Activated T-helper 1 cell treated with Interleukin-2 at 50 U/mL for 16 hours (primary cell): ENCODE data around the gene SLC6A1.
A peak's percentile ranks its signal among the peaks of the same experiment; 100 is the strongest.

ENCODE experiments used
- DNase-seq: peaks from one replicate; pipeline ENCODE4 v3.0.0-alpha.2; 2020; ENCODE audit warnings: low read depth

SLC6A1 gene

DNA sequence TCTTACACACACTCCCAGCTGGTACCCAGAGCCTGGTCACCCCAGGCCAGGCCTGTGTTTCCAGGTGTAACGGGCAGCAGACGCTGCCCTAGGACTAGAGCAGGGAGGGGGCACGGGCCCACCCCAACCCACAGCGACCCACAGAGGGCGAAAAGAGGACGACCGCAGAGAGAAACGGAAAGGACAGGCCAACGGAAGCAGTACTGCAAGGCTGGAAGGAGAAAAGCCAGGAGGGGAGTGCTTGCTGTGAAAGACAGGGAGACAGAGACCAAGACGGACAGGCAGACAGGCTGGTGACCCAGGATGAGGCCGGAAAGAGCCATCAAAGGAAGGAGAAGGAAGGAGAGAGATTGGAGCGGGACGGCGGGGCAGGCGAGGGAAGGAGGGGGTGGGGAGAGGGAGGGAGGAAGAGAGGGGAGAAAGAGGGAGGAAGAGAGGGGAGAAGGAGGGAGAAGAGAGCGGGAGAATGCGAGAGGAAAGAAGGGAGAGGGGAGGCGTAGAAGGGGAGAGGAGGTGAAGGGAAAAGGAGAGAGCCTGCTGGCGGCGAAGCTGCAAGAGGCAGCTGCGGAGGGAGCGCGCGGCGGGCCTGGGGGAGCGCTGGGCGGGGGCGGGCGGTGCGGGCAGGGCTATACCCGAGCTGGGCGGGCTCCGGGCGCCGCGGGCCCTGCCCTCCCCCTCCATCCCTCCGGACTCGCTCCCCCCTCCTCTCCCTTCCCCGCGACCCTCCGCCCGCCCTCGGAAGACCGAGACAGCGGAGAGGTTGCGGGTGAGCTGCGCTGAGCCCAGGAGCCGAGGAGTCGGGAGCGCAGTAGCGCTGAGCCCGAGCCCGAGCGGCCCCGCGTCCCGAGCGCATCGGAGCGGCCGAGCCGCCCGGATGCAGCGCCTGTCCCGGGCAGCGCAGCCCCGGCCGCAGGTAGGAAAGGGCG, at the start of gene SLC6A1:
SLC6A1 (plus strand) TSS at position 732 of the 926 bp plus-strand sequence. CDS start 24,464 bp downstream, outside the sequence.
- DNase-seq: no peak

DNA sequence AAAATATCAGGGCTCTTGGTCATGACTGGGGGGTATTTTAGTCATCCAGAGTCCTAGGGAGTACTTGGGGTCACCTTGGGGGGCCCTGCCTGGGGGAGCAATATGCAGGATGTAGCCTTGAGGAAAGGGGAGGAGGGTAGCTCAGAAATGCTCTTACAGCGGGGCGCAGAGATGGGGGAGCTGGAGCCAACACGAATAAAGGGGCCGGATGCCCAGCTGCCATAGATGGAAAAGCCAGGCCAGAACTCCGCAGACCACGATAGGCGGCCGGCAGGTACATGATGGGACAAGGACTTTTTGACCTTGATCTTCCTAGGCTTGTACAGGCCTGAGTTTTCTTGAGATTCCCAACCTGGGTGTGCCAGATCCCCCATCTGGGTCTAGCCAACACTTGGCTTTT, 47.7 kb upstream of the SLC6A1 start:
- no peak for DNase-seq

DNA sequence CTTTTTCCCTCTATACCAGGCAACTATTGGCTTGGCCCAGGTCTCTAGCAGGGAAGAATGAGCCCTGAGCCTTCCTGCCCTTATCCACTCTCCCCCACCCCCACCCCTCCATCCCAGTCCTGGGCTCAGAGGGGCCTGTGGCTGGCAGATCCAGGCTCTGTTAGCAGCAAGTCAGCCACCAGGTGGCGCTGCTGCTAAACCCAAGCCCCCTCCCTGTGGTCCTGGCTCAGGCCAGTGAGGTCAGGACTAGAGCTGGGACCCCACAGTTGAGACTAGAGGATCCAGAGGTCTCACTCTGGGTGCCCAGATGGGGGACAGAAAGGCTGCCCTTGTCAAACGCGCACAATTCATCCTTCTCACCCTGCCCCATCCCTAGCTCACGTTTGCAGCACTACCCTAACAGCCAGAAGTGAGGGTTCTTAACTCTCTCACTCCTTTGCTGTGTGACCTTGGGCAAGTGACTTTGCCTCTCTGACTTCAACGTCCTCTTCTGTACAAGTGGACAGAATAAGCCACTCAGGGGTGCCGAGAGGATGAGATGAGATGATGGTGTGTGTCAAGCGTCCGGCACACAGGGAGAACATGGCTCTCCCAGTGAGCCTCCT, 46.8 kb upstream of the SLC6A1 start:
- DNase-seq: peak; percentile 12

DNA sequence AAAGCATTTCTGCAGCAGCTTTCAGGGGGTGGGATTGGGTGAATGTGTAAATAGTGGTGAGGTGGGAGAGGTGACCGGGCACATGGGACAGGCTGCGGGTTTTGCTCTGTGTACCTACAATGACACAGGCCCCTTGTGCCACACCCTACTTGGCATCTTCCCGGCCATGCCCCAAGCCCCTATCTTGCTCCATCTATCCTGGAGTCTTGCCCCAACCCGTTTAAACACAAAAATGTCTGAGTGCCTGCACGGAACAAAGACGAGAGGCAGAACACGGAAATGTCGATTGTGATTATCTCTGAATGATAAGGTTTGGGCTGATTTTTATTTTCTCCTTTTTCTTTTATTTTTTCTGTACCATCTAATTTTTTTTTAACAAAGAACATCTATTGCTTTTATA, 46.0 kb upstream of the SLC6A1 start:
- DNase-seq: no peak

DNA sequence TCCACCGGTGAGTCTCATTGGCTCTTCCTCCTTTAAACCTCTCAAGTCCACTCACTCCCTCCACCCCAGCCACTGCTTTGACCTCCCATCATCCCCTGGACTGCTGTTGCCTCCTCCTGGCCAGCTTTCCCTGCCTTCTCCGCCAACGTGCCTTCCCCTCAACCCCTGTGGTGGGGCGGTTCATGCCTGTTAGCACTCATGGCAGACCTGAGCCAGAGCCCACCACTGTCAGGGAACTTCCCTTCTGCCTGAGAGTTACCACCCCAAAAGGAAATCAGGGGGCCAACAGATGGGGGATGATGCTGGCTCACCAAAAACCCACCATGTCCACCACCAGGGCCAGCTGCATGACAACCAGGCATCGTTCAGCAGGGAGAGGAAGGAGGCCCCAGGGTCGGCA, 44.2 kb upstream of the SLC6A1 start:
- DNase-seq: no peak

DNA sequence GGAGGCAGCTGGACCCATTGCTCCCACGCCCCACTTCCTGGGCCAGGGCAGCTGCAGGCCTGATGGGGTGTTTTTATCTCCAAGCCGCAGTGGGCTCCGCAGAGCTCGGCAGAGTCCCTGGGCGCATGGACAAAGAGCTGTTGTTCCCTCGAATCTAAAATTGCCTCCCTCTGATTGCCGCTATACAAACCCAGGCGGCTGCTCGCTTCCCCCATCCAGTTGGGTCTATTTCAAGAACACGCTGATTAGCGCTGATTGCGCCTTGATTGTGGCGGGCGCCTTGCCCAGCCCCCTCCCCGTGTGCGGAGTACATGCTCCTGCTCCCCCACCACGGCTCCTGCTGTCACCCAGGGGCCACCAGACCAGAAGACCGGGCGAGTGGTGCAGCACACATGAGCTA, 43.4 kb upstream of the SLC6A1 start:
- DNase-seq: no peak

DNA sequence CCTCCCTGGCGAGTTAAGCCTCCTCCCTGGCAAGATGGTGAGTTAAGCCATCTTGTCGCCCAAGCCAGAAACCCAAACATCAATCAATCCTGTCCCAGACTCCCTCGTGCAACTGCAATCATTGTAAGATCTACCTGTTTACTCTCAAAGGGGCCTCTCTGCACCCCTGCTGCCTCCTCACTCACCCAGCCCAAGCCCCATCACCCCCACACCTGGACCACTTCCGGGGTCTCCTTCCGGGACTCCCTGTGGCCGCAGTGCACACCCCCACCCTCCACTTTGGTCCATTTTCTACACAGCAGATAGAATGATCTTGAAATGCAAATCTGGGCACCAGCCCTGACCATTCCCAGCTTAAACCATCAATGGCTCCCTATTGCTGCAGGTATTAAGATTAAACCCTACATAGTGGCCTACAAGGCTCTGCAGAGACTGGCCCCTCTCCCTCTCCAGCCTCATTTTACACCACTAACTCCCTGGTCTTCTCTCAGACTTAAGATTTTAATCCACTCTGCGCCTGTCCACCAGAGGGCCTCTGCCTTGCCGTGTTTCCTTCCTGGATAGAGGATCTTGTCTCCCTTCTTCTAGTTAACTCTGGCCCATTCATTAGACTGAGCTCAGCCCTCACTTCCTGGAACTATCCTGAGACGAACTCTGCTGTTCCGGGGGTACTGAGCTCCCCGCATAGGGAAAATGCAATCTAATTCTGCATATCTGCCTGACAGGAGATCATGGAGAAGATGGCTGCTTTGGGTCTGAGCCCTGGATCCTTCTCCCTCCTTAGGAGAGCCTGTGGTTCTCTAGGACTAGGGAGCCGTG, 41.9 kb upstream of the SLC6A1 start:
- DNase-seq: no peak

DNA sequence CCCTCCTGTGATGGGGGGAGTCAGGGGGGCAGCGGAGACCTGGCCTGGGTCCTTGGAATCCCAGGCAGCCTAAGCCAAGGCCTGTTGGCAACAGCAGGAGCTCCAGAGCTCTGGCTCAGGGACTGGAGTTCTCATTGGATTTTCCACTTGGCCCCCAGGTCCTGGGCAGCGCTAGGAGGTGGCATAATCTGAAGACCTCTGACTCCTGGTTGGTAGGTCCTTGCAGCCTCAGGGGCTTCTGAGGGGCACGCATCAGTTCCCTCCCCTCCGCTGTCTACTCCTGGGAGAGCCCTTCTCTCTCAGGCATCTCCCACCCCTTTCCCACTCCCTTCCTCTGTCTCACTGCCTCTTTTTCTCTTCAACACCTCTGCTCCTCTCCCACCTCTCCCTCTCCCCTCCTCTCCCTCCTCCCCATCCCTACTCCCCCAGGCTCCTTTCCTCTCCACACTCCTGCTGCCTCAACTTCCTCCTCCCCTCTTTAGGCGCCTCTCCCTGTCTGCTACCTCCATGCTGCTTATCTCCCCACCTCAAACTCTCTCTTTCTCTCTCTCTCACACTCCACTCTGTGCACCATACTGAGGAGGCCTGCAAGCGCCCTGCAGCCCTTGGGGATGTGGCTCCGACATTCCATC, 41.1 kb upstream of the SLC6A1 start:
- no peak for DNase-seq

DNA sequence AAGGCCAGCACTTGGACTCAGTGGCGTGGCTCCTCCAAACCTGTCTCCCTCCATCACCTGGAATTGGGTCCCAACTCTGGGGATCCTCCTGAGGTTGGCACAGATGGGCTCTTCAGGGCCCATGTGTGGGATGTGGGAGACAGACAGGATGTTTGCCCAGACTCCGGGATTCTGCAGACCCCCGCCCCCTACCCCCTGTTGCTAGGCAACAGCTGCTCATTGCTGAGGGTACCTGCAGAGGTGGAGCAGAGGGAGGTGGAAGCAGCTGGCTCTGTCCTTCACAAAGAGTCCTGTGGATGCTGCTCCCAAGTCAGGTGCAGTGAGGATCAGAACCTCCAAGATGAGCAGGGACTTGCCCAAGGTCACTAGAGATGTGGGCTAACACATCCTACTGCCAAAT, 40.0 kb upstream of the SLC6A1 start:
- DNase-seq: no peak

DNA sequence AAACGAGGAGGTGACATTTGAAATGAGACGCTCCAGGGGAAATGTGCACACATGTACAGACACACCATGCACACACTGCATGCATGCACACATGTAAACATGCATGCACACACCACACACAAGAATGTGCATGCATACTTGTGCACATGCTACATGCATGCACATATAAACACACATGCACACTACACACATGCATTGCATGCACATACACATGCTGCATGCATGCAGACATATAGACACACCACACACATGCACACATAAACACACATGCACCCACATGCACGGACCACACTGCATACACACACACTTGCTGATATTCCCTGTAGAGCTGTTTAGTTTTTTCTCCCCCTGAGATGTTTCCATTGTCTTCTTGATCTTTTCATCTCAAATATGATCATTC, 37.8 kb upstream of the SLC6A1 start:
- no peak for DNase-seq

DNA sequence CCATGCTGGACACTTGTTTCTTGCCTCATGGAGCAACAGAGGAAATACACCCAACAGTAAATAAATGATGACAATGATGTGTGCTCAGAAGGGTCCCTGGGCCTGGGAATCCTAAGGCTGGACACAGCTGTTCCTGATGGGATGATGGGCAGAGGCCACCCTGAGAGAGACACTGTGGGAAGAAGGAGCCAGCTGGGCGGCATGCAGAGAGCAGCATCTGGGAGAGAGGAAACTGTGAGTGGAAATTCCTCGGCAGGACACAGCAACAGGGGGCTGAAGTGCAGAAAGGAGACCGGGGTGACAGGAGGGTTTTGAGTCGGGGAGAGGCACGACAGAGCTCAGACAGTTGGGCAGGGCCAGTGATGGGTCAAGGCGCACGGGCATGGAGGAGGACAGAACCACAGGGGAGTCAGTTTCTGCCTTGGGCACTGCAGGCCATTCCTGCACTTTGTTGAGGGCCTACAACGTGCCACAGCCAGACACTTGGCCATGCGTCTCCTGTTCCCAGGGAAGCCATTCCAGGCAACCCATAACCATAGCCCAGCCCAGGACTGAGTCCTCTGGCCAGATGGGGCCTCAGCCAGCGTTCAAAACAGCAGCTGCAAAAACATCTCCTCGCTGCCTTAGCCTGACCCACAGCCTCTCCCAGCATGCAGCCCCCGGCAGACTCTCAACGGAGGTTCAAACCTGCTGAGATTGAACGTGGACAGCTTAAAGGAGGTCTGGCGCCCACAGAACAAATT, 36.7 kb upstream of the SLC6A1 start:
- DNase-seq: no peak

DNA sequence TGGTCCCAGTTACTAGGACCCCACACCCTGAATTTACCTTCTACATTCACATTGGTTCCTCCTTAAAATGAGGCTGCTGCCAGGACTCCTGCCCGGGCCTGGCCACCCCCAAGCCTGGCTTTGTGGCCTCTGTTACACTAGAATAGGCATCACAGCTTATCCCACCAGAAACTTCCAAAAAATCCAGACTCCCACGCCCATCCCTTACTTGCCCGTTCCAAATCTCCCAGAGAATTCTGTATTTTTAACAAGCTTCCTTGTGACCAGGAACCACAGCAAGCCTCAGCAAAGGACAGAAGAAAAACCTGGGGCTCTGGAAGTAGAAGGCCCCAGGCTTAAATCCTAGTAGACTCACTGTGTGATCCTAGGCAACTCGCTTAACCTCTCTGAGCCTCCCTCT, 36.0 kb upstream of the SLC6A1 start:
- no peak for DNase-seq

DNA sequence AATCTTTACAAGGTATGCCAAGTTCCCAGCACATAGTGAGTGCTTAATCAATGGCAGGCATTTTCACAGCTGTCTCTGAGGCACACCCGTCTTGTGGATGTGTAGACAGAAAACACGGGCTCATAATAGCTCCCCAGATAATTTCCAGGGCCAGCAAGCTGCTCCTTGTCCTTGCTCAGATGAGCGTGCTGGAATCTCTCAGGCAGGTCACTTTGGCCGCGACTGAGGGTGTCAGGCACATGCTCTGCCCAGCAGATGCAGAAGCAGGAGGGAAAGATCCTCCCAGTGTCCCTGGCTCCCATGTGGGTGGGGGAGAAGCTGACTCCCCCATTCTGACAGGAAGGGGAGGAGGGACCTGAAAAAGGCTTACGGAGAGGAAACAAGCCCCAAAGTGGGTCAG, 35.6 kb upstream of the SLC6A1 start:
- no peak for DNase-seq

DNA sequence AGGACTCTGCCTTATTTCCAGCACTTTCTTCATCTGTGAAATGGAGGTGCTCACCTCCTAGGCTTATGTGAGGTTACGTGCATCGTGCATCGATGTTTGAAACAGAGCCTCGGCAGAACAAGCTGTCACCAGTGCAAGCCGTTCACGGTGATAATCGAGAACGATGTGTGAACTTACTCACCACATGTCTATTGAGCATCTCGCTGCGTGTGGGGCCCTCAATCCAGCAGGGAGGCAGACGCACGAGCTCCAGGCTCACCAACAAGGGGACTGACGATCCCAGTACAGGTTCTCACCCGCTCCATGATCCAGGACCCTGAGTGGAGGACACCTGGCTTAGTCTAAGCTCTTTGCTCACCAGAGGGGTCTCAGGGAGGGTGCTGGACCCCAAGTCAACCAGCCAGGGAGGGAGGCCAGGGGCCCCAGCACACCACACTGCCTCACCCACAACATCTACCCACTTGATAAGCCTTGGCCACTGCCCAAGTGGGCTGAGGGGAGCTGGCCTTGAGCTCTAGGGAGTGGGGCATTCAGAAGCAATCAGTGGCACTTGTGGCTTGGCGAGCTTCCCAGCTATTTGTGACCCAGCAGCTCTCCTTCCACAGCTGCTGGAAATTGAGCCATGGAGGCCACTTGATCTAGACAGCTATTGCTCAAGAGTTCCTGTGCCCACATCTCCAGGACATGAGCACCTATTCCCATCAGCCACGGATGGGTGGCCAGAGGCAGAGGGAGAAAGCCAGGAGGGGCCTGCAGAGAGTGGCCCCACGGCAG, 34.4 kb upstream of the SLC6A1 start:
- no peak for DNase-seq

DNA sequence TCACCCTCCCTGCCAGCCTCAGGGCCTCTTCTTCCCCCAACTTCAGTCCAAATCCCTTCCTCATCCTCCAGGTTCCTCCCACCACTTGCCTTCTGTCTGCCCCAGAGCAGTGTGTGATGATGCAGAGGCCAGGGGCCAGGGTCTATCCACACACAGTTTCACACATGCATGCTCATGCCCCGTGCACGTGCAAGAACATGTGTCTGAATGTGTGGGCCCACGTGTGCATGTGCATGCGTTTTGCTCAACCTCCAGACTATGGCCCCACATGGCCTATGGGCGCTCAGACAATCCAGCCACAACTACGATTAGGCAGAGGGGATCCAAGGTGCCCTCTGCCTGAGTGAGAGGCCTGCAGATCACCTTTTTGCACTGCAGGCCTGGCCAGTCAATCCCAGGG, 32.3 kb upstream of the SLC6A1 start:
- DNase-seq: no peak

DNA sequence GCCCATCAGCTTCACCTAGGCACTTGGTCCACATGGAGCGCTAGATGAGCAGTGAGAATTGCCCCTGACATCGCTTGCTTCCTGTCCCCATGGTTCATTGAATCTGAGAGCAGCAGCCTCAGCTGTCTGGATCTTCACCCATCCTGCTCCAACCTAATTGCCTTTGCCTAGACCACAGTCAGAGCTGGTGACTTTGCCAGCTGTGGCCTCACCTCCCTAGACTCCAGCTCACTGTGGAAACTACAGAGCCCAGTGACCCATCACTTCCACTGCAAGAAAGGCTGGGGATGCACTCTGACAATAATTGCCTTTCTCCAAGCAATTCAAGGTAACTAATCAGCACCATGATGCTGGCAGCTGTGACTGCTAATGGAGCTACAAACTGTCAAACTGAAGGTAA, 30.6 kb upstream of the SLC6A1 start:
- no peak for DNase-seq

DNA sequence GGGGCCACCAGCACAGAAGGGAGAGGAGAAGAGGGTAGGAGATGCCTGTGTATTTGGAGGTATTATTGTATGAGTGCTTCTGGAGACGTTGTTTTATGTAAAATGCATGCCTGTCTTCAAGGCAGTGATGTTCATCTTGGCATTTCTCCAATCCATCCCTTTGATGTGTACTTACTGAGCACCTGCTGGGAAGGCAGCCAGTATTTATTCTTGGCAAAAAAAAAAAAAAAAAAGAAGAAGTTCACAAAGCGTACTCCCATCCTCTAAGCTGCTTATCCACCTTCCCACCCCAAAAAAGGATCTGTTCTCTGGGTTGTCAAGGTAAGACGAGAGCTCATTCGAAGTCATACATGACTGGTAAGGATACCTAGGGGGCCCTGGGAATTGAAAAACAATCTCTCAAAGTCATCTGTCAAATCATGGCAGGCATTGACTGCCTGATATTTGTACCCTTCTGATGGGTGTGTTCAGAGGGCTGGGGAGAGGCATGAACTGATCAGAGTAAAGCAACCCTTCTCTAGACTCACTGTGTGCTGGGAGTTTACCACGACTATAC, 30.0 kb upstream of the SLC6A1 start:
- DNase-seq: no peak

DNA sequence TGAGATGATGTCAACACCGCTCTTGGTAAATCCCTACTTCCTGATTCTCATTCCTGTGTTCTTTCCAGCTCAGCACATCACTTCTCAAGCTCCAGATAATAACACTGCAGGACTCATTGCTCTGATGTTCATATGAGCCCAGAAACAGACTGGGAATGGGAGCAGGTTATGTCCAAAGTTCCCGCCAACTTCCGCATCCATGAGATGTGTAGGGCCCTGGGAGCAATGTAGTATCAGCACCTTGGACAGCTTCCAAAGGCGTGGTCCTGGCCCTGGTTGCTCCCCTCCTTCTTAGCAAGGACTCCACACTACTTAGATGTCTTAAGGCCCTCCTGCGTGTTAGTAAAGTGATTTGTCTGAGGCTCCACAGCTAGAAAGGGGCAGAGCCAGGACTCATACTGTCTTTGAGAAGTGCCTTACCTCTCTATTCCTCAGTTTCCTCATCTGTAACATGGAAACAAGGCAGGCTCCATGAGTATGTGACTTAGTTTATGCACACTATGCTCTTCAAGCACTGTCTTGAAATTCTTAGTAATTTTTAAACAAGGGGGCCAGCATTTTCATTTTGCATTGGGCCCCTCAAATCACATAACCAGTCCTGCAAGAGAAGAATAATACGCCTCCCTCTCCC, 27.9 kb upstream of the SLC6A1 start:
- DNase-seq: no peak

DNA sequence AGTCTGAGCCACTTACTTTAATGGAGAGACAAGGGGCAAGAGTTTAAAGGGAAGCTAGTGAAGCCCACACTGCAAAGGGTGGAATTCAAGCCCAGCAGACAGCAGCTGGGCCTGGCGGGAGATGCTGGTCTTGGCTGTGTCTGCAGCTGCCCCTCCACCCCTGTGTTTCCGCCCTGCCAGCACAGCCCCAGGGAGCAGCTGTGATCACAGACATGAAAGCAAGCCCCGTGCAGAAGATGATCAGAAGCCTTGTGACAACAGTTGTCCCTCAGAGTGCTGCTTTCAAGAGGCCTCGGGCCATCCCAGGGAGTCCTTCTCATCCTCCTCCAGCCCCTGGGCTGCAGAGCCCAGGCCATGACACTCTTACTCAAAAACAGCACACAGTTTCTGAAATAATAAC, 24.1 kb upstream of the SLC6A1 start:
- DNase-seq: no peak
